ENCODE data around the gene TPRG1L.

Gene TPRG1L

GRCh38 chr1:3594706-3595377 lies 30.0 kb upstream of the TPRG1L start:
- Histone ChIP-seq H3K4me1 (ENCODE audit: control insufficient read depth in 1 of 2, insufficient read depth in 2 of 2, low read length in 2 of 2) (no peaks in the 10 kb centered on the region), H3K4ac (ENCODE audit: low read depth, low read length) (no peak overlapping the region), H3K23ac (ENCODE audit: low read length) (no peak overlapping the region), H4K12ac (ENCODE audit: low read depth, low read length) (no peak overlapping the region), H3K18ac (ENCODE audit: low read length) (no peak overlapping the region), H3K4me2 (ENCODE audit: low read length) (no peak overlapping the region), H3K9me3 (ENCODE audit: insufficient read depth, low read depth, low read length) (no peaks in the 10 kb centered on the region), H3K4me3 (ENCODE audit: low read depth, low read length) (no peak overlapping the region), H2BK5ac (ENCODE audit: low read depth, low read length, poor library complexity) (no peak overlapping the region), H4K8ac (ENCODE audit: low read depth, low read length) (no peak overlapping the region), H3K79me2 (ENCODE audit: control insufficient read depth, insufficient read depth, low read length, poor library complexity) (no peaks in the 10 kb centered on the region), H3K79me1 (ENCODE audit: low read length) (no peaks in the 10 kb centered on the region), H3K9ac (ENCODE audit: low read length) (no peak overlapping the region), H2AFZ (ENCODE audit: insufficient read depth, low read length, poor library complexity) (no peak overlapping the region), H2AK5ac (ENCODE audit: low read length) (no peak overlapping the region), H3K27me3 (ENCODE audit: insufficient read depth, low read length) (no peaks in the 10 kb centered on the region), H2BK12ac (ENCODE audit: low read length) (no peak overlapping the region), H3K14ac (ENCODE audit: low read length) (no peak overlapping the region), H2BK120ac (ENCODE audit: insufficient read depth, low read length, poor library complexity) (no peak overlapping the region), H3K36me3 (ENCODE audit: control insufficient read depth in 1 of 2, insufficient read depth in 2 of 2, low read length in 2 of 2) (no peaks in the 10 kb centered on the region), H4K91ac (ENCODE audit: low read depth, low read length) (no peak overlapping the region), H3K27ac (ENCODE audit: low read depth, low read length) (no peak overlapping the region)
- no peak for DNase-seq
- no CpG with 5 or more reads among the region's 31 CpGs for WGBS (ENCODE audit: extremely low coverage, insufficient coverage, insufficient read length)

DNA sequence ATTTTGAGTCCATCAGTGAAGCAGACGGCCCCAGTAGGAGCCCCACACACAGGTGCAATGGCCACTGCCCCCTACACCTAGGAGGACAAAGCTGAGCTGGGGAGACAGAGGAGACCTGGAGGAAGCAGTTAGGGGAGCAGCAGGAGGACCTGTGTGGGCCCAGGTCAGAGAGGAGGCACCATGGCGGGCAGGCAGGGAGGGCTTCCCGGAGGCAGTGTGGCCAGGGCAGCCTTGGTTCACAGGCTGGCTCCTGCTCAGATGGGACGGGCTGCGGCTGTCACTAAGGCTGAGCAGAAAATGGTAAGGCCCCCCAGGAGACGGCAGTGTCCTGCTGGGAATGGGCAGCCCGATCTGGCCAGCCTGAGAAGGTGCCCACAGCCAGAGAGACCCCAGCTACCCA lies 28.9 kb upstream of the TPRG1L start:
- H3K4ac ChIP-seq (ENCODE audit: low read depth, low read length): no peak overlapping the region
- no peak overlapping the region for H2AK5ac ChIP-seq (ENCODE audit: low read length)
- H2BK120ac ChIP-seq (ENCODE audit: insufficient read depth, low read length, poor library complexity): no peak overlapping the region
- no peak overlapping the region for H2BK5ac ChIP-seq (ENCODE audit: low read depth, low read length, poor library complexity)
- H3K79me1 ChIP-seq (ENCODE audit: low read length): no peaks in the 10 kb centered on the region
- no peak overlapping the region for H3K14ac ChIP-seq (ENCODE audit: low read length)
- H3K9ac ChIP-seq (ENCODE audit: low read length): no peak overlapping the region
- H3K9me3 ChIP-seq (ENCODE audit: insufficient read depth, low read depth, low read length): no peaks in the 10 kb centered on the region
- H3K27me3 ChIP-seq (ENCODE audit: insufficient read depth, low read length): no peaks in the 10 kb centered on the region
- H3K4me1 ChIP-seq (ENCODE audit: control insufficient read depth in 1 of 2, insufficient read depth in 2 of 2, low read length in 2 of 2): no peaks in the 10 kb centered on the region
- H3K79me2 ChIP-seq (ENCODE audit: control insufficient read depth, insufficient read depth, low read length, poor library complexity): no peaks in the 10 kb centered on the region
- no peak for DNase-seq
- H2BK12ac ChIP-seq (ENCODE audit: low read length): no peak overlapping the region
- no peak overlapping the region for H3K4me2 ChIP-seq (ENCODE audit: low read length)
- no peak overlapping the region for H3K23ac ChIP-seq (ENCODE audit: low read length)
- H4K8ac ChIP-seq (ENCODE audit: low read depth, low read length): no peak overlapping the region
- no CpG with 5 or more reads among the region's 7 CpGs for WGBS (ENCODE audit: extremely low coverage, insufficient coverage, insufficient read length)
- no peaks in the 10 kb centered on the region for H3K36me3 ChIP-seq (ENCODE audit: control insufficient read depth in 1 of 2, insufficient read depth in 2 of 2, low read length in 2 of 2)
- no peak overlapping the region for H3K18ac ChIP-seq (ENCODE audit: low read length)
- H3K27ac ChIP-seq (ENCODE audit: low read depth, low read length): no peak overlapping the region
- no peak overlapping the region for H2AFZ ChIP-seq (ENCODE audit: insufficient read depth, low read length, poor library complexity)
- no peak overlapping the region for H4K12ac ChIP-seq (ENCODE audit: low read depth, low read length)
- H4K91ac ChIP-seq (ENCODE audit: low read depth, low read length): no peak overlapping the region
- no peak overlapping the region for H3K4me3 ChIP-seq (ENCODE audit: low read depth, low read length)

- no peak for DNase-seq
- Histone ChIP-seq H4K8ac (ENCODE audit: low read depth, low read length) (no peak overlapping the region), H3K23ac (ENCODE audit: low read length) (no peak overlapping the region), H4K12ac (ENCODE audit: low read depth, low read length) (no peak overlapping the region), H3K14ac (ENCODE audit: low read length) (no peak overlapping the region), H2BK12ac (ENCODE audit: low read length) (no peak overlapping the region), H3K9me3 (ENCODE audit: insufficient read depth, low read depth, low read length) (no peaks in the 10 kb centered on the region), H3K36me3 (ENCODE audit: control insufficient read depth in 1 of 2, insufficient read depth in 2 of 2, low read length in 2 of 2) (no peaks in the 10 kb centered on the region), H2BK5ac (ENCODE audit: low read depth, low read length, poor library complexity) (no peak overlapping the region), H3K18ac (ENCODE audit: low read length) (no peak overlapping the region), H3K79me2 (ENCODE audit: control insufficient read depth, insufficient read depth, low read length, poor library complexity) (no peaks in the 10 kb centered on the region), H3K27me3 (ENCODE audit: insufficient read depth, low read length) (no peaks in the 10 kb centered on the region), H2BK120ac (ENCODE audit: insufficient read depth, low read length, poor library complexity) (no peak overlapping the region), H3K4me2 (ENCODE audit: low read length) (no peak overlapping the region), H3K27ac (ENCODE audit: low read depth, low read length) (no peak overlapping the region), H3K4me3 (ENCODE audit: low read depth, low read length) (no peak overlapping the region), H3K9ac (ENCODE audit: low read length) (no peak overlapping the region), H3K79me1 (ENCODE audit: low read length) (no peaks in the 10 kb centered on the region), H2AFZ (ENCODE audit: insufficient read depth, low read length, poor library complexity) (no peak overlapping the region), H3K4me1 (ENCODE audit: control insufficient read depth in 1 of 2, insufficient read depth in 2 of 2, low read length in 2 of 2) (no peaks in the 10 kb centered on the region), H4K91ac (ENCODE audit: low read depth, low read length) (no peak overlapping the region), H3K4ac (ENCODE audit: low read depth, low read length) (no peak overlapping the region), H2AK5ac (ENCODE audit: low read length) (no peak overlapping the region)
- no CpG with 5 or more reads among the region's 29 CpGs for WGBS (ENCODE audit: extremely low coverage, insufficient coverage, insufficient read length)
Measured at GRCh38 chr1:3596663-3597598, 27.9 kb upstream of the TPRG1L start.

DNA sequence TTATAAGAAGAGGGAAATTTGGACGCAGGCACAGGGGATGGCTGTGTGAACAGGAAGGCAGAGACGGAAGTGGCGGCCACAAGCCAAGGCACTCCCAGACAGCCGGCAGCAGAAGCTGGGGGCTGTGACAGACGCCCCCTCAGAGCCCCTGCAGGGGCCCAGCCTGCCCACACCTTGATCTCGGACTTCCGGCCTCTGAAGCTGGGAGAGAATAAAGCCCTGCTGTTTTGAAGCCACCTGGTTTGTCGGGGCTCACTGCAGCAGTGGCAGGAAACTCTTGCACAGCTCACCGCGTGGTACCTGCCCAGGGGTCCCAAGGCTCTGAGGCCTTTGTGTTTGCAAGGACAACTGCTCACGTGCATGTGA lies 27.2 kb upstream of the TPRG1L start:
- no peaks in the 10 kb centered on the region for H3K79me1 ChIP-seq (ENCODE audit: low read length)
- no peak overlapping the region for H3K14ac ChIP-seq (ENCODE audit: low read length)

More for the DNA sequence above, 27.2 kb upstream of the TPRG1L start:
- Histone ChIP-seq H3K4me1 (ENCODE audit: control insufficient read depth in 1 of 2, insufficient read depth in 2 of 2, low read length in 2 of 2) (no peaks in the 10 kb centered on the region), H3K23ac (ENCODE audit: low read length) (no peak overlapping the region), H2BK120ac (ENCODE audit: insufficient read depth, low read length, poor library complexity) (no peak overlapping the region), H3K79me2 (ENCODE audit: control insufficient read depth, insufficient read depth, low read length, poor library complexity) (no peaks in the 10 kb centered on the region), H3K4ac (ENCODE audit: low read depth, low read length) (no peak overlapping the region), H4K12ac (ENCODE audit: low read depth, low read length) (no peak overlapping the region), H2BK5ac (ENCODE audit: low read depth, low read length, poor library complexity) (no peak overlapping the region), H3K27me3 (ENCODE audit: insufficient read depth, low read length) (no peaks in the 10 kb centered on the region), H2AK5ac (ENCODE audit: low read length) (no peak overlapping the region), H3K27ac (ENCODE audit: low read depth, low read length) (no peak overlapping the region), H4K91ac (ENCODE audit: low read depth, low read length) (no peak overlapping the region), H3K9me3 (ENCODE audit: insufficient read depth, low read depth, low read length) (no peaks in the 10 kb centered on the region), H2AFZ (ENCODE audit: insufficient read depth, low read length, poor library complexity) (no peak overlapping the region), H3K36me3 (ENCODE audit: control insufficient read depth in 1 of 2, insufficient read depth in 2 of 2, low read length in 2 of 2) (no peaks in the 10 kb centered on the region), H4K8ac (ENCODE audit: low read depth, low read length) (no peak overlapping the region), H3K9ac (ENCODE audit: low read length) (no peak overlapping the region), H2BK12ac (ENCODE audit: low read length) (no peak overlapping the region), H3K4me3 (ENCODE audit: low read depth, low read length) (no peak overlapping the region), H3K4me2 (ENCODE audit: low read length) (no peak overlapping the region), H3K18ac (ENCODE audit: low read length) (no peak overlapping the region)
- DNase-seq: no peak
- WGBS (ENCODE audit: extremely low coverage, insufficient coverage, insufficient read length): no CpG with 5 or more reads among the region's 11 CpGs
